Right lobe of liver (tissue), 6 donors: ENCODE data around the gene APBA2. TPM values are rescaled to one million over a fixed set of nuclear protein-coding genes. Genes with fewer than 3 reads are reported as not detected.
"Not testable (repeated sequence)": the region's sequence is repeated elsewhere in the genome, so short reads cannot be mapped to it uniquely, and the experiment has no call there.

Source experiments
- ATAC-seq, 4 donors: fragments of 200-7000 bp; cut with Tn5 transposase; one replicate each; pipeline ENCODE4 v1.9.1; 2020; ENCODE audit warnings: mild to moderate bottlenecking in 4 of 4, moderate library complexity in 4 of 4
- DNase-seq, 3 donors: peaks; one replicate each; pipeline ENCODE4 v3.0.0-alpha.2; 2020
- H3K27ac ChIP-seq, 3 donors: fragments of 200-600 bp; one replicate each; pipeline ENCODE4 v1.8.0; 2022
- H3K27me3 ChIP-seq, 2 donors: fragments of 200-600 bp; one replicate each; pipeline ENCODE4 v1.8.0; 2022
- H3K36me3 ChIP-seq, 4 donors: fragments of 200-600 bp; sonication (generic) in 1 of 4; one replicate each; pipeline versions ENCODE4 v1.5.1 to v1.8.0; 2017 to 2022; ENCODE audit warnings: control low read depth in 1 of 4
- H3K4me1 ChIP-seq, 4 donors: fragments of 200-600 bp; sonication (generic) in 1 of 4; one replicate each; pipeline versions ENCODE4 v1.5.1 to v1.8.0; 2017 to 2022; ENCODE audit warnings: control low read depth in 1 of 4
- H3K4me3 ChIP-seq, 3 donors: fragments of 200-600 bp; one replicate each; pipeline ENCODE4 v1.8.0; 2022
- H3K9me3 ChIP-seq, 4 donors: fragments of 200-600 bp; sonication (generic) in 1 of 4; one replicate each; pipeline versions ENCODE4 v1.5.1 to v1.8.0; 2017 to 2022; ENCODE audit warnings: control low read depth in 1 of 4
- POLR2A ChIP-seq: fragments of 450-650 bp; IDR thresholded peaks from one replicate; pipeline ENCODE4 v1.6.1; 2017; ENCODE audit warnings: antibody characterized with exemption, mild to moderate bottlenecking
- WGBS: methylation state at CpG from one replicate; pipeline ENCODE4 v1.1.6; 2018; ENCODE audit warnings: low coverage, low lambda C conversion rate; ENCODE audit not compliant: insufficient coverage; ENCODE audit errors: missing lambda C conversion rate; 5-methylcytosine and 5-hydroxymethylcytosine counted together
- intact Hi-C, 2 donors: fragments of 100-400 bp; cut with DNase I; formaldehyde crosslinking; loops; one replicate each; pipeline versions ENCODE4 v1.11.2 to v1.14.1; 2022
- total RNA-seq, 6 experiments: library from RNA; depleted of rRNA in 2 of 6; stranded (reverse); fragments of >200 nt in 2 of 6; fragmentation: NEBNext Ultra II Directional in 3 of 6; extraction: Animal tissue kit (Norgen Biotek cat#: 25700) in 3 of 6; gene quantifications; one replicate each; pipeline versions ENCODE4 v1.1.0 to v1.2.4, GENCODE V29; 2016 to 2023
- TF ChIP-seq, protein P1 (sequence below), 4 donors: fragments of 200-600 bp in 3 of 4; fragments of 450-650 bp in 1 of 4; IDR thresholded peaks; one replicate each; pipeline versions ENCODE4 v1.5.1 to v1.8.0; 2016 to 2022; ENCODE audit warnings: antibody characterized with exemption in 4 of 4, mild to moderate bottlenecking in 2 of 4
- donor health status: DM: no; HTN: yes; CAD: no.
- donor health status: DM: no; HTN: no; CAD: no.
- donor health status: DM: no; HTN: no; CAD: no.
- donor health status: DM: no; HTN: yes; CAD: no.
- donor health status: DM: no; HTN: yes; CAD: no.

Gene APBA2
- total RNA-seq, 6 experiments from 2014 or later, result 0.51 to 0.75 (median 0.69) TPM

GRCh38 chr15:28854578-28854977 lies 31.2 kb upstream of the APBA2 start:
- intact Hi-C loops, H3K27ac ChIP-seq, H3K36me3 ChIP-seq, ATAC-seq, H3K4me3 ChIP-seq, H3K4me1 ChIP-seq, H3K9me3 ChIP-seq, DNase-seq, H3K27me3 ChIP-seq: not testable (repeated sequence)
- 24% methylated on average over 2 of the region's 2 CpGs for WGBS

GRCh38 chr15:28861031-28861534 lies 24.7 kb upstream of the APBA2 start:
- Histone ChIP-seq H3K27ac (no peak overlapping the region), H3K4me3 (no peak overlapping the region), H3K27me3 (no peaks in the 10 kb centered on the region), H3K36me3 (no peaks in the 10 kb centered on the region), H3K9me3 (no peaks in the 10 kb centered on the region), H3K4me1 (no peaks in the 10 kb centered on the region)
- no peak for ATAC-seq
- intact Hi-C loops, result no loop called here
- no peak for DNase-seq
- no peak for TF ChIP-seq POLR2A
- TF ChIP-seq, protein P1, sequence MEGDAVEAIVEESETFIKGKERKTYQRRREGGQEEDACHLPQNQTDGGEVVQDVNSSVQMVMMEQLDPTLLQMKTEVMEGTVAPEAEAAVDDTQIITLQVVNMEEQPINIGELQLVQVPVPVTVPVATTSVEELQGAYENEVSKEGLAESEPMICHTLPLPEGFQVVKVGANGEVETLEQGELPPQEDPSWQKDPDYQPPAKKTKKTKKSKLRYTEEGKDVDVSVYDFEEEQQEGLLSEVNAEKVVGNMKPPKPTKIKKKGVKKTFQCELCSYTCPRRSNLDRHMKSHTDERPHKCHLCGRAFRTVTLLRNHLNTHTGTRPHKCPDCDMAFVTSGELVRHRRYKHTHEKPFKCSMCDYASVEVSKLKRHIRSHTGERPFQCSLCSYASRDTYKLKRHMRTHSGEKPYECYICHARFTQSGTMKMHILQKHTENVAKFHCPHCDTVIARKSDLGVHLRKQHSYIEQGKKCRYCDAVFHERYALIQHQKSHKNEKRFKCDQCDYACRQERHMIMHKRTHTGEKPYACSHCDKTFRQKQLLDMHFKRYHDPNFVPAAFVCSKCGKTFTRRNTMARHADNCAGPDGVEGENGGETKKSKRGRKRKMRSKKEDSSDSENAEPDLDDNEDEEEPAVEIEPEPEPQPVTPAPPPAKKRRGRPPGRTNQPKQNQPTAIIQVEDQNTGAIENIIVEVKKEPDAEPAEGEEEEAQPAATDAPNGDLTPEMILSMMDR (IDR thresholded peaks at IDR 0.05), result no peak
- WGBS, result 31% methylated on average over 3 of the region's 16 CpGs

DNA sequence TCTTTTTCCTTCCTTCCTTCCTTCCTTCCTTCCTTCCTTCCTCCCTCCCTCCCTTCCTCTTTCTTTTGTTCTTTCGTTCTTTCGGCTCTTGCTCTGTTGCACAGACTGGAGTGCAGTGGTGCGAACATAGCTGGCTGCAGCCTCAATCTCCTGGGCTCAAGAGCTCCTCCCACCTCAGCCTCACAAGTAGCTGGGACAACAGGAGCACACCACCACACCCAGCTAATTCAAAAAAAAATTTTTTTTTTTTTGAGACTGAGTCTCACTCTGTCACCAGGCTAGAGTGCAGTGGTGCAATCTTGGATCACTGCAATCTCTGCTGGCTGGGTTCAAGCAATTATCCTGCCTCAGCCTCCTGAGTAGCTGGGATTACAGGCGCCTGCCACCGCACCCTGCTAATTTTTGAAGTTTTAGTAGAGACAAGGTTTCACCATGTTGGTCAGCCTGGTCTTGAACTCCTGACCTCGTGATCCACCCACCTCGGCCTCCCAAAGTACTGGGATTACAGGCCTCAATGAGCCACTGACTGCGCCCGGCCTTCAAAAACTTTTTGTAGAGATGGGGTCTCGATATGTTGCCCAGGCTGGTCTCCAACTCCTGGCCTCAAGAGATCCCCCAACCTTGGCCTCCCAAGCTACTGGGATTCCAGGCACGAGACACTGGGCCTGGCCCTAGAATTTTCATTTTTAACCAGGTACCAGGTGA lies 24.0 kb upstream of the APBA2 start:
- H3K4me1 ChIP-seq, H3K36me3 ChIP-seq, H3K27me3 ChIP-seq, intact Hi-C loops, H3K9me3 ChIP-seq, ATAC-seq, DNase-seq, H3K27ac ChIP-seq, H3K4me3 ChIP-seq: not testable (repeated sequence)
- 92% methylated on average over 2 of the region's 11 CpGs for WGBS

- intact Hi-C loops, result no loop called here
- DNase-seq, result no peak
- Histone ChIP-seq H3K27ac (no peak overlapping the region), H3K27me3 (no peaks in the 10 kb centered on the region), H3K4me1 (no peaks in the 10 kb centered on the region), H3K9me3 (no peaks in the 10 kb centered on the region), H3K4me3 (no peak overlapping the region), H3K36me3 (no peaks in the 10 kb centered on the region)
- TF ChIP-seq, protein P1 (IDR thresholded peaks at IDR 0.05), result no peak
- no peak for TF ChIP-seq POLR2A
- no peak for ATAC-seq
- WGBS, result 65% methylated on average over 5 of the region's 9 CpGs
Measured at GRCh38 chr15:28868744-28869345, 16.9 kb upstream of the APBA2 start.

DNA sequence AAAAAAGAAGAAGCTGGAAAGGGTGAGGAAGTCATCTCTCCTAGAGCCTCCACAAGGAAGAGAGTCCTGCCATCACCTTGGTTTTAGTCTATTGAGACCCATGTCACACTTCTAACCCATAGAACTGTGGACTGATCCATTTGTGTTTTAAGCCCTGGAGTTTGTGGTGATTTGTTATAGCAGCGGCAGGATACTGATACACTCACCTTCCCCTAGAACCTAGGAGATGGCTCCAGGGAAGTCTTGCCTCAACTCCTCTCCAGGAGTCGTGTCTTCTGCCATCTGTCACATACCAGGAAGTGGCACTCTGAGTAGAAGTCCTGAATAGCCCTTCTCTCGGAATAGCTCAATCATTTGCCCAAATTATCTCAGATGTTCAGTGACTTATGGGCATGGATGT lies 14.6 kb upstream of the APBA2 start:
- ATAC-seq (no peak), DNase-seq (no peak)
- TF ChIP-seq, protein P1 (IDR thresholded peaks at IDR 0.05), result no peak
- TF ChIP-seq POLR2A, result no peak
- 88% methylated on average over 3 of the region's 3 CpGs for WGBS
- H3K4me1 ChIP-seq, result no peaks in the 10 kb centered on the region
- H3K9me3 ChIP-seq, result no peaks in the 10 kb centered on the region
- intact Hi-C loops, result no loop called here
- no peaks in the 10 kb centered on the region for H3K27me3 ChIP-seq
- no peaks in the 10 kb centered on the region for H3K36me3 ChIP-seq
- H3K4me3 ChIP-seq, result no peak overlapping the region
- H3K27ac ChIP-seq, result no peak overlapping the region
